Measurements from ENCODE around the gene STEAP1.

Gene STEAP1

GRCh38 chr7:90210981-90211380 is 56.7 kb downstream of the STEAP1 start:
- H3K4me1 ChIP-seq (ENCODE audit: control insufficient read depth in 2 of 2, insufficient read depth in 1 of 2, low read depth in 1 of 2, low read length in 2 of 2), result peaks cover 2 to 5% of the 10 kb centered on the region in 2 donors
- no peak overlapping the region for H4K8ac ChIP-seq (ENCODE audit: low read depth, low read length)
- H2BK15ac ChIP-seq (ENCODE audit: low read length), result no peak overlapping the region
- no peak overlapping the region for H3K14ac ChIP-seq (ENCODE audit: low read length)
- no peak overlapping the region for H2BK5ac ChIP-seq (ENCODE audit: low read length)
- H4K91ac ChIP-seq (ENCODE audit: low read depth, low read length, poor library complexity), result no peak overlapping the region
- no peaks in the 10 kb centered on the region for H3K9me3 ChIP-seq (replicated peaks in 1 of 2; ENCODE audit: control insufficient read depth in 2 of 2, insufficient read depth in 1 of 2, low read depth in 1 of 2, low read length in 2 of 2)
- H2BK120ac ChIP-seq (ENCODE audit: low read depth, low read length), result no peak overlapping the region
- no peaks in the 10 kb centered on the region for H3K36me3 ChIP-seq (replicated peaks in 1 of 2; ENCODE audit: control insufficient read depth in 2 of 2, insufficient read depth in 2 of 2, low read length in 2 of 2)
- no peak overlapping the region for H3K18ac ChIP-seq (ENCODE audit: low read length)
- H3K23ac ChIP-seq (ENCODE audit: low read depth, low read length, poor library complexity), result no peak overlapping the region
- peak overlapping the region; percentile 70 for H3K4me2 ChIP-seq (ENCODE audit: insufficient read depth, low read length, poor library complexity, severe bottlenecking)
- no peak for DNase-seq (ENCODE audit: low spot score)
- peaks cover 0 to 49% (median 9%) of the 10 kb centered on the region in 3 experiments for H3K27me3 ChIP-seq (ENCODE audit: control insufficient read depth in 3 of 3, insufficient read depth in 3 of 3, low read depth in 1 of 3, low read length in 3 of 3)
- H3K79me1 ChIP-seq (ENCODE audit: low read depth, low read length), result no peaks in the 10 kb centered on the region
- no peak overlapping the region for H3K9ac ChIP-seq (ENCODE audit: low read depth, low read length, poor library complexity)
- H2AK5ac ChIP-seq (ENCODE audit: low read depth, low read length), result no peak overlapping the region
- H3K4me3 ChIP-seq (ENCODE audit: low read length in 2 of 2), result peak overlapping the region; percentile 50 to 85
- WGBS, 2 donors (ENCODE audit: extremely low coverage in 2 of 2, insufficient read length in 2 of 2, insufficient replicate concordance in 1 of 2), result no CpG with 5 or more reads among the region's 11 CpGs
- no peak overlapping the region for H3K27ac ChIP-seq (replicated peaks; ENCODE audit: low read length)
- H2BK12ac ChIP-seq (ENCODE audit: low read length), result no peak overlapping the region
- peak overlapping the region; percentile 99 for H2AFZ ChIP-seq (ENCODE audit: low read length)
- H3K4ac ChIP-seq (ENCODE audit: low read length), result no peak overlapping the region

GRCh38 chr7:90211391-90212148 is 57.3 kb downstream of the STEAP1 start, which contains the start of gene STEAP2:
Gene STEAP2, plus strand, starts transcription at chr7:90211740. Its CDS starts 13,343 bp downstream, at chr7:90225083.
- peak within 1 kb of the TSS; percentile 87 for H3K9ac ChIP-seq (ENCODE audit: low read depth, low read length, poor library complexity)
- H3K18ac ChIP-seq (ENCODE audit: low read length), result peak within 1 kb of the TSS; percentile 99
- H3K9me3 ChIP-seq (replicated peaks in 1 of 2; ENCODE audit: control insufficient read depth in 2 of 2, insufficient read depth in 1 of 2, low read depth in 1 of 2, low read length in 2 of 2), result no peaks in the 10 kb centered on the region
- H3K14ac ChIP-seq (ENCODE audit: low read length), result peak within 1 kb of the TSS; percentile 90
- H3K4me3 ChIP-seq (ENCODE audit: low read length in 2 of 2), result peak within 1 kb of the TSS; percentile 50 to 85
- H3K79me1 ChIP-seq (ENCODE audit: low read depth, low read length), result no peaks in the 10 kb centered on the region
- no CpG with 5 or more reads among the region's 73 CpGs for WGBS, 2 donors (ENCODE audit: extremely low coverage in 2 of 2, insufficient read length in 2 of 2, insufficient replicate concordance in 1 of 2)
- H2BK5ac ChIP-seq (ENCODE audit: low read length), result peak within 1 kb of the TSS; percentile 30
- H3K4ac ChIP-seq (ENCODE audit: low read length), result peak within 1 kb of the TSS; percentile 45
- H4K91ac ChIP-seq (ENCODE audit: low read depth, low read length, poor library complexity), result no peak within 1 kb of the TSS
- peak within 1 kb of the TSS; percentile 70 for H3K4me2 ChIP-seq (ENCODE audit: insufficient read depth, low read length, poor library complexity, severe bottlenecking)
- H3K27me3 ChIP-seq (ENCODE audit: control insufficient read depth in 3 of 3, insufficient read depth in 3 of 3, low read depth in 1 of 3, low read length in 3 of 3), result peaks cover 0 to 49% (median 9%) of the 10 kb centered on the region in 3 experiments
- H4K8ac ChIP-seq (ENCODE audit: low read depth, low read length), result peak within 1 kb of the TSS; percentile 89
- H2AK5ac ChIP-seq (ENCODE audit: low read depth, low read length), result no peak within 1 kb of the TSS
- peak within 1 kb of the TSS; percentile 82 for H2BK120ac ChIP-seq (ENCODE audit: low read depth, low read length)
- H2BK12ac ChIP-seq (ENCODE audit: low read length), result peak within 1 kb of the TSS; percentile 34
- no peaks in the 10 kb centered on the region for H3K36me3 ChIP-seq (replicated peaks in 1 of 2; ENCODE audit: control insufficient read depth in 2 of 2, insufficient read depth in 2 of 2, low read length in 2 of 2)
- H2AFZ ChIP-seq (ENCODE audit: low read length), result peak within 1 kb of the TSS; percentile 99
- no peak within 1 kb of the TSS for H2BK15ac ChIP-seq (ENCODE audit: low read length)
- DNase-seq (ENCODE audit: low spot score), result peak; percentile 85
- peaks cover 2 to 5% of the 10 kb centered on the region in 2 donors for H3K4me1 ChIP-seq (ENCODE audit: control insufficient read depth in 2 of 2, insufficient read depth in 1 of 2, low read depth in 1 of 2, low read length in 2 of 2)
- no peak within 1 kb of the TSS for H3K27ac ChIP-seq (replicated peaks; ENCODE audit: low read length)
- H3K23ac ChIP-seq (ENCODE audit: low read depth, low read length, poor library complexity), result peak within 1 kb of the TSS; percentile 76

GRCh38 chr7:90212149-90212495 is 57.9 kb downstream of the STEAP1 start:
- H3K9ac ChIP-seq (ENCODE audit: low read depth, low read length, poor library complexity), result peak overlapping the region; percentile 87
- peak overlapping the region; percentile 99 for H2AFZ ChIP-seq (ENCODE audit: low read length)
- no CpG with 5 or more reads among the region's 6 CpGs for WGBS, 2 donors (ENCODE audit: extremely low coverage in 2 of 2, insufficient read length in 2 of 2, insufficient replicate concordance in 1 of 2)
- H3K18ac ChIP-seq (ENCODE audit: low read length), result peak overlapping the region; percentile 99
- peaks cover 2 to 5% of the 10 kb centered on the region in 2 donors for H3K4me1 ChIP-seq (ENCODE audit: control insufficient read depth in 2 of 2, insufficient read depth in 1 of 2, low read depth in 1 of 2, low read length in 2 of 2)
- no peaks in the 10 kb centered on the region for H3K9me3 ChIP-seq (replicated peaks in 1 of 2; ENCODE audit: control insufficient read depth in 2 of 2, insufficient read depth in 1 of 2, low read depth in 1 of 2, low read length in 2 of 2)
- H2BK5ac ChIP-seq (ENCODE audit: low read length), result no peak overlapping the region
- H3K23ac ChIP-seq (ENCODE audit: low read depth, low read length, poor library complexity), result peak overlapping the region; percentile 76
- H2BK12ac ChIP-seq (ENCODE audit: low read length), result no peak overlapping the region
- no peak overlapping the region for H2BK15ac ChIP-seq (ENCODE audit: low read length)
- H4K8ac ChIP-seq (ENCODE audit: low read depth, low read length), result no peak overlapping the region
- no peak overlapping the region for H2AK5ac ChIP-seq (ENCODE audit: low read depth, low read length)
- no peaks in the 10 kb centered on the region for H3K36me3 ChIP-seq (replicated peaks in 1 of 2; ENCODE audit: control insufficient read depth in 2 of 2, insufficient read depth in 2 of 2, low read length in 2 of 2)
- no peak for DNase-seq (ENCODE audit: low spot score)
- no peak overlapping the region for H3K4ac ChIP-seq (ENCODE audit: low read length)
- H4K91ac ChIP-seq (ENCODE audit: low read depth, low read length, poor library complexity), result no peak overlapping the region
- H3K79me1 ChIP-seq (ENCODE audit: low read depth, low read length), result no peaks in the 10 kb centered on the region
- H3K27me3 ChIP-seq (ENCODE audit: control insufficient read depth in 3 of 3, insufficient read depth in 3 of 3, low read depth in 1 of 3, low read length in 3 of 3), result peaks cover 0 to 47% (median 9%) of the 10 kb centered on the region in 3 experiments
- no peak overlapping the region for H3K27ac ChIP-seq (replicated peaks; ENCODE audit: low read length)
- peak overlapping the region; percentile 70 for H3K4me2 ChIP-seq (ENCODE audit: insufficient read depth, low read length, poor library complexity, severe bottlenecking)
- no peak overlapping the region for H2BK120ac ChIP-seq (ENCODE audit: low read depth, low read length)
- H3K4me3 ChIP-seq (ENCODE audit: low read length in 2 of 2), result peak overlapping the region; percentile 50 to 85
- H3K14ac ChIP-seq (ENCODE audit: low read length), result no peak overlapping the region

GRCh38 chr7:90213521-90213920 is 59.3 kb downstream of the STEAP1 start:
- Histone ChIP-seq H2AK5ac (ENCODE audit: low read depth, low read length) (no peak overlapping the region), H2BK12ac (ENCODE audit: low read length) (no peak overlapping the region), H3K18ac (ENCODE audit: low read length) (no peak overlapping the region), H3K27me3 (ENCODE audit: control insufficient read depth in 3 of 3, insufficient read depth in 3 of 3, low read depth in 1 of 3, low read length in 3 of 3) (peaks cover 0 to 47% (median 9%) of the 10 kb centered on the region in 3 experiments), H3K23ac (ENCODE audit: low read depth, low read length, poor library complexity) (no peak overlapping the region), H3K36me3 (replicated peaks in 1 of 2; ENCODE audit: control insufficient read depth in 2 of 2, insufficient read depth in 2 of 2, low read length in 2 of 2) (no peaks in the 10 kb centered on the region), H2AFZ (ENCODE audit: low read length) (no peak overlapping the region), H3K4ac (ENCODE audit: low read length) (no peak overlapping the region), H2BK120ac (ENCODE audit: low read depth, low read length) (no peak overlapping the region), H4K8ac (ENCODE audit: low read depth, low read length) (no peak overlapping the region), H3K79me1 (ENCODE audit: low read depth, low read length) (no peaks in the 10 kb centered on the region), H3K9me3 (replicated peaks in 1 of 2; ENCODE audit: control insufficient read depth in 2 of 2, insufficient read depth in 1 of 2, low read depth in 1 of 2, low read length in 2 of 2) (no peaks in the 10 kb centered on the region), H3K4me3 (ENCODE audit: low read length in 2 of 2) (no peak overlapping the region), H2BK15ac (ENCODE audit: low read length) (no peak overlapping the region), H3K4me1 (ENCODE audit: control insufficient read depth in 2 of 2, insufficient read depth in 1 of 2, low read depth in 1 of 2, low read length in 2 of 2) (peaks cover 2 to 5% of the 10 kb centered on the region in 2 donors), H3K27ac (replicated peaks; ENCODE audit: low read length) (no peak overlapping the region), H3K4me2 (ENCODE audit: insufficient read depth, low read length, poor library complexity, severe bottlenecking) (no peak overlapping the region), H3K9ac (ENCODE audit: low read depth, low read length, poor library complexity) (no peak overlapping the region), H4K91ac (ENCODE audit: low read depth, low read length, poor library complexity) (no peak overlapping the region), H2BK5ac (ENCODE audit: low read length) (no peak overlapping the region), H3K14ac (ENCODE audit: low read length) (no peak overlapping the region)
- no peak for DNase-seq (ENCODE audit: low spot score)
- no CpG with 5 or more reads among the region's 2 CpGs for WGBS, 2 donors (ENCODE audit: extremely low coverage in 2 of 2, insufficient read length in 2 of 2, insufficient replicate concordance in 1 of 2)
